Measurements from ENCODE around the gene PXMP4.
"Not testable (repeated sequence)": the region's sequence is repeated elsewhere in the genome, so short reads cannot be mapped to it uniquely, and the experiment has no call there.

The PXMP4 gene

GRCh38 chr20:33701629-33702450 lies 18.3 kb downstream of the PXMP4 start:
- no peak for DNase-seq

- not testable (repeated sequence) for DNase-seq
These were observed 19.2 kb downstream of the PXMP4 start for GRCh38 chr20:33700696-33701441.

- not testable (repeated sequence) for DNase-seq
These were observed 21.1 kb downstream of the PXMP4 start for GRCh38 chr20:33698966-33699365.

- no peak for DNase-seq
These were observed 23.0 kb downstream of the PXMP4 start for GRCh38 chr20:33697129-33697528.

DNA sequence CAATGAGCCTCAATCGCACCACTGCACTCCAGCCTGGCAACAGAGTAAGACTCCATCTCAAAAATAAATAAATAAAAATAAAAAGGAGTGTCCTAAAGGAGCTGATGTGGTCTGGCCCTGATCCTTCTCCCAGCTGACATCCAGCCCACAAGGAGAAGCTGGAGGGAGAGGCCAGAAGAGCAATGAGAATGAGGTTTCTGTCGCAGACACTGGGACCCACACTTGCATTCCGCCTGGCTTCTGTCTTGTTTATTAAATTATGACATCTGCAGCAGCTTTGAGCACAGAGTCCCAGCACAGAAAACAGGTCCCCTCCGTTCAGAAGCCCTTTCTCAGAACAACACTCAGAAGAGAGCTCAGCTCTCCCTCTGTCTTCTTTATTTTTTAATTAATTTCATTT lies 23.7 kb downstream of the PXMP4 start:
- DNase-seq = no peak

GRCh38 chr20:33694639-33695012 lies 25.5 kb downstream of the PXMP4 start:
- DNase-seq = no peak

DNA sequence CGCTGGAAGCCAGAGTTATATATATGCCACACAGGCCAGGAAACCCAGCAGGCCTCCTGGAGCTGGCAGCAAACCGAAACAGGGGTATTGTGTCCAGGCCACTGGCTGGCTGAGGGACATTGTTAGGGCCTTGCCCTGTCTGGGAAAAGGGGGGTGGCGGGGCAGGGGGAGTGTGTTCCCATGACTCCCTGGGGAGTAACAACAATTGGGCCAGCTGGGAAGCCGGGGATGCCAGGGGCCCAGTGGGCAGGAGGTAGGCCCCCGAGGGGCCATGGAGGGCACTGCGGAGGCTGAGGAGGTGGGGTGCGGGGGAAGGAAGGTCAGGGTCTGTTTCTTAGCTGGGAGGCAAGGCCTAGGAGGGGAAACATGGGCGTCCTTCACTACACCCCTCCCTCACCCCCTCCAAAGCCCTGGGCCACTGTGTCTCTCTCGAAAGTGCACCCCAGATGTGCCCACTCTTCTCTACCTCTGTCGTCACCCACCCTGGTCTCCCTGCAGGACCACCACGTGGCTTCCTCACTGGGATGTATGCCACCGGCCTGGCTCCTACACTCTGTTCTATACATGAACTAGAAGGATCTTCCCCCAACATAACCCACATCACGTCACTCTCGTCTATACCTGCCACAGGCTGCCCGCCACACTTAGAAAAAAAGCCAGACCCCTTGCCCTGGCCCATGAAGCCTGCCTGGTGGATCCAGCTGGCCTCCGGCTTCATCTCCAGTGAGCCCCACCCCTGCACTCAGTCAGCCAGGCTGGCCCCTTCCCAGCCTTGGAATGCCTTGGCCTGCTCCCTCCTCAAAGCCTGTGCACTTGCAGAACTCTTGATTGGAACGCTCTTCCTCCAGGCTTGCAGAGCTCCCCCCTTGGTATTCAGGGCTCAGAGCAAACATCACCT lies 26.1 kb downstream of the PXMP4 start:
- no peak for DNase-seq

- DNase-seq = no peak
These were observed 26.8 kb downstream of the PXMP4 start for GRCh38 chr20:33693289-33693688.

- no peak for DNase-seq
These were observed 30.1 kb downstream of the PXMP4 start for GRCh38 chr20:33689973-33690372.

DNA sequence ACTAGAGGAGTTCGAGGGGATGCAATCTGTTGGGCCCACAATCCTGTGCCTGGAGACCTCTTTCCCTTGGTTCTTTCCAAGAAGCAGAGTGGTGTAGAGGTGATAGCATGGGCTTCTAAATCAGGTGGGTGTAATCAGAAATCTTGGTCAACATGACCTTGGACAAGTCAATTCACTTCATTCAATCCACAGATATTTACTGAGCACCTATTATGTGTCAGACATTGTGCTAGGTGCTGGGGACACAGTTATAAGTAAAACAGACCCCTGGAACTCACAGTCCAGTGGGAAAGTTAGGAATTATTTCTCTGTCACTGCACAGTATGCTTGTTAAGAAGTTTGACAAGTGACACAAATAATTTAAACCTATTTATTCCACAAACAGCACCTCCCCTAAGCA lies 30.6 kb downstream of the PXMP4 start:
- DNase-seq = no peak

DNA sequence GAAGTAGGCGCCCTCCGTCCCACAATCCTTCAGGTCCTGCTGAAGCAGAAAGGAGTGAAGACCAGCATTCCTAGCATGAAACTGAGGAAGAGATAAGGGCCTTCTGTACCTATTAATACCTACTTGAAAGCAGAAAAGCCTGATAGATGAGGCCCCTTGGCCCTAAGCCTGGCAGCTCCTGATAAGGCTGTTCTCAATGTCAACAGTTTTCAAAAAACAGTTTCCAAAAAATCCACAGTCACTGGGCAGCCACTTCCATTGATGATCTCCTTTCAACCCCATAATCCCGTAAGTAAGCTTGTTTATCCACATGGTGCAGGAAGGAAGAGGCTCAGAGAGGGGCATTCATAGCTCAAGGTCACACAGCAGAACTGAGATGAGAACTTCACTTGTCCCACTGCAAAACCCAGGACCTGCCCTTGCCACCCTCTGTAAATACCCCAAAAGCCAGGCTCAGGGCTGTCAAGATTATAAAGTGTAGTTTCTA lies 31.1 kb downstream of the PXMP4 start:
- no peak for DNase-seq

GRCh38 chr20:33687993-33688937 lies 31.8 kb downstream of the PXMP4 start:
- no peak for DNase-seq

- no peak for DNase-seq
These were observed 32.7 kb downstream of the PXMP4 start for GRCh38 chr20:33687370-33687915.

DNA sequence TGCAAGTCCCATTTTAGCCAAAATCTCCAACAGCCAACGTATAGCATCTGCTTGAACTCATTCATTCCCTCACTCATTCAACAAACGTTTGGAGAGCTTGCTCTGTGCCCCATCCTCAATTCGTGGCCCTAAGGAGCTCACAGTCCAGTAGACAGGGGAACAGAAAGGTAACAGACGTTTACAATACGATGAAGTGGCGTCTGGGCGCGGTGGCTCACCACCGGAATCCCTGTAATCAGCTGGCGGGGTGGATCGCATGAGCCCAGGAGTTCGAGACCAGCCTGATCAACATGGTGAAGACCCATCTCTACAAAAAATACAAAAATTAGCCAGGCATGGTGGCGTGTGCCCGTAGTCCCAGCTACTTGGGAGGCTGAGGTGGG lies 33.1 kb downstream of the PXMP4 start:
- no peak for DNase-seq

- peak; percentile 76 for DNase-seq
These were observed 33.8 kb downstream of the PXMP4 start, which contains the start of gene E2F1 for GRCh38 chr20:33686100-33686983. E2F1 (minus strand) TSS chr20:33686385; CDS start chr20:33686264, 121 bp downstream.

DNA sequence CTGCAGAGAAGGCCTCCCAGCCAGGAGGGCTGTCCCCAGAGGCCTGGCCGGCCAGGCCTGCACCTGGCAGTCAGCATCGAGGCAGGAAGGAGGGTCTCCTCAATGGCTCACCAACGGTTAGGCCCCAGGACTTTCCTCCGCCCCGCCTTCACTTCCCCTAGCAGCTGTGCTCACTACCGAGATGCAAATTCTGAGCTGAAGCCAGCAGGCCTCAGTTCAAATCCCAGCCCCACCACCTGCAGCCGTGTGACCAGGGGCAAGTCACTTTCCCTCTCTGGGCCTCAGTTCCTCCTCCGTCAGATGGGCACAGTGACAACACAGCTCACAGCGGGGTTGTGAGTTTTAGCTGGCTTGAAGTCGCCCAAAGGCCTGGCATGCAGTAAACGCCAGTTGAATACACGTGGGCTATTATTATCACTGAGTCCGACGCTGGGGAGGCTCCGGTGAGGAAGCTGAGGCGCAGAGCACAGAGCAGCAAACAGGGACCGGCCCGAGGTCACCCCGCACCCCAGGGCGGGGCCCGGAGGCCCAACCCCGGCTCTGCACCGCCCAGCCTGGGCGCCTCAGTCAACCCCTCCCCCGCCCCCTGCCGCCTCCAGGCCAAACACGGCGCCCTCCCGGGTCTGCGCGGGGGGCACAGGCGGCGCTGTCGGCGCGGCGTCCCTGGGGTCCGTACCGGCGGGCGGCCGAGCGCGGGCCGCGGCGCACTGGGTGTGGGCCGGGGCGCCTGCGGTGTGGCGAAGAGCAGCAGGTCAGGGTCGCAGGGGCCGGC lies 34.6 kb downstream of the PXMP4 start:
- peak; percentile 44 for DNase-seq

DNA sequence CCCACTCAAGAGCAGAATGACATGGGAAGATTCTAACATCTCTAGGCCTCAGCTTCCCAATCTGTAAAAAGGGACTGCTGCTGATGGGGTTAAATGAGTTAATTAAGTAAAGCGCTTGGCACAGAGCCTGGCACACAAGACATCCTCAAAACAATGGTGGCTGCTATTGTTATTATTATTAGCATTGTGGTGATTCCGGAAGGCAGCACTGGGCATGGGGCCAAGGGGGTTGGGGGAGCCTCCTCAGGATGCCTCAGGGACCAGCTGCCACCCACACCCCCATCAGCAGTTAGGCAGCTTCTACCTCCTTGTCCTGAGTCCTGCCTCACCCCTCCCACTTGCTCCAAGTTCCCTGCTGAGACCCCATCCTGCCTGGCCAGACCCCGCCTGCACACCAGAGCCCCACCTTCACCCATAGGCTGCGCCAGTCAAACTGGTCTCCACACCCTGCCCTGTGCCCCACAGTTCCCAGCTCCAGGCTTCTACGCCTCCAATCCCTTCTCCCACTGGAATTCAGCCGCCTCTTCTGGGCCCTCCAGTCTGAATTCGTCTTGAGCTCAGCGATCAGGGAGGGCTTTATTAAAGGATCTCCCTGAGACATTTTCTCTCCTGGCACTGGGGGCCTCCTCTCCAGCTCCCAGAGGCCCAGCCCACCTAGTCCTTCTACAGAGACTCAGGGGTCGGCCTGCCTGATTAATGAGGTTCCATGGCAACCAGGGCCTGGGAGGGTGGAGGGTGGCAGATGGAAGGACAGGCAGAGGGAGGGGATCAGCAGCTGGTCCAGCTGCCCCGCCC lies 35.4 kb downstream of the PXMP4 start:
- peak; percentile 44 for DNase-seq

GRCh38 chr20:33681728-33682353 lies 38.3 kb downstream of the PXMP4 start:
- no peak for DNase-seq

Measured in NCI-H2081 treated with DMSO at 0.1 percent for 48 hours (cell line).